AG04449 (cell line): ENCODE results near the gene TMC6.
"Not testable (repeated sequence)": the region's sequence is repeated elsewhere in the genome, so short reads cannot be mapped to it uniquely, and the experiment has no call there.

ENCODE experiments used
- CTCF ChIA-PET: fragments of 350-600 bp; formaldehyde crosslinking; extraction: SDS; loops from one replicate; lab custom pipeline; 2021; ENCODE audit warnings: antibody characterized with exemption; lab: Yijun Ruan, JAX
- POLR2A ChIA-PET: fragments of 400-600, 350-600 bp; formaldehyde crosslinking; extraction: SDS; loops from one replicate; lab custom pipeline; 2020; ENCODE audit warnings: antibody characterized with exemption, inconsistent platforms; lab: Yijun Ruan, JAX
- DNase-seq: peaks from one replicate; pipeline ENCODE4 v3.0.0-alpha.2; 2010; ENCODE audit warnings: low read depth, low spot score
- H3K4me3 ChIP-seq: 2 replicates; pipeline ENCODE4 v1.5.1; 2011; ENCODE audit warnings: low read depth, mild to moderate bottlenecking, control low read depth, low read length
- TF ChIP-seq, protein P1 (sequence below): IDR thresholded peaks from one replicate; pipeline ENCODE4 v1.5.1; 2011; ENCODE audit warnings: mild to moderate bottlenecking, moderate library complexity, low read length, control low read depth, inconsistent platforms; ENCODE audit not compliant: insufficient read depth; ENCODE audit errors: missing control alignments

TMC6 gene

DNA sequence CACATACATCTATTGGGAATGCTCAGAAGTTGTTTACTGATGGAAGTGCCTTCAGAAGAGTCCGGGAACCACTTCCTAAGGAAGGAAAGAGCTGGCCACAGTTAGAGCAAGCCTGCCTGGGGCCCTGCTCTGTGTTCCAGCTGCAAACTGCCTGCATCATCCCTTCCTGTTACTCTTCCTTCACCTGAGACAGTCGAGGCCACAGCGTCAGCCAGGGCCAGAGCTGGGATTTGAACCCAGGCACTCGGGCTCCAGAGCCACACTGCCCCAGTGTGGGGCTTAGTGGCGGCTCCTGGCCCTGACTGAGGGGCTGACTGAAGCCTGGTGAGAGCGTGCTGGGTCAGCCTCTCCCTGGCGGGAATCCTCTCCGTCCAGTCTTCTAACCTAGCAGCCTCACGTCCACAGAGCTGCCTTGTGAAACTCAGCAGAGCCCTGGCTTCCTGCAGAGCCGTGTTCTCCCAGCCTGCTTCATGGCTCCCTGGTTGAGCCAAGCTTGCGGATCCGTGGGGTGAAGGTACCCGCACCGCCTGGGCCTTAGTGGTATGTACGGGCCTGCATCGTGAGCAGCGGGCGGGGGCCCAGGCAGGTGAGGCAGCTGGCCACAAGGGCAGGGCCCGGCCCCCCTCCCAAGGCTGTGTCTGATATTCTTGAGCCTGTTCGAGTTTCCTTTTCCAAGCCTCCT lies 13.0 kb upstream of the TMC6 start:
- no peak for DNase-seq
- H3K4me3 ChIP-seq = no peak overlapping the region
- TF ChIP-seq, protein P1, sequence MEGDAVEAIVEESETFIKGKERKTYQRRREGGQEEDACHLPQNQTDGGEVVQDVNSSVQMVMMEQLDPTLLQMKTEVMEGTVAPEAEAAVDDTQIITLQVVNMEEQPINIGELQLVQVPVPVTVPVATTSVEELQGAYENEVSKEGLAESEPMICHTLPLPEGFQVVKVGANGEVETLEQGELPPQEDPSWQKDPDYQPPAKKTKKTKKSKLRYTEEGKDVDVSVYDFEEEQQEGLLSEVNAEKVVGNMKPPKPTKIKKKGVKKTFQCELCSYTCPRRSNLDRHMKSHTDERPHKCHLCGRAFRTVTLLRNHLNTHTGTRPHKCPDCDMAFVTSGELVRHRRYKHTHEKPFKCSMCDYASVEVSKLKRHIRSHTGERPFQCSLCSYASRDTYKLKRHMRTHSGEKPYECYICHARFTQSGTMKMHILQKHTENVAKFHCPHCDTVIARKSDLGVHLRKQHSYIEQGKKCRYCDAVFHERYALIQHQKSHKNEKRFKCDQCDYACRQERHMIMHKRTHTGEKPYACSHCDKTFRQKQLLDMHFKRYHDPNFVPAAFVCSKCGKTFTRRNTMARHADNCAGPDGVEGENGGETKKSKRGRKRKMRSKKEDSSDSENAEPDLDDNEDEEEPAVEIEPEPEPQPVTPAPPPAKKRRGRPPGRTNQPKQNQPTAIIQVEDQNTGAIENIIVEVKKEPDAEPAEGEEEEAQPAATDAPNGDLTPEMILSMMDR = no peak
- ChIA-PET POLR2A (no interaction called here), CTCF (interaction anchor here (0.9 to 1.3 kb wide), 4 partner anchors 28 to 122 kb away, joined by 3 to 4 read pairs (median 3); no protein-coding TSS in a partner anchor)

- no peak overlapping the region for H3K4me3 ChIP-seq
- POLR2A ChIA-PET = no interaction called here
- TF ChIP-seq, protein P1 = no peak
- CTCF ChIA-PET = interaction anchor here (0.8 to 1.1 kb wide), 2 partner anchors 27 to 28 kb away, joined by 3 read pairs; no protein-coding TSS in a partner anchor
- no peak for DNase-seq
These were observed 11.9 kb upstream of the TMC6 start for GRCh38 chr17:78140169-78141051.

- H3K4me3 ChIP-seq, DNase-seq, POLR2A ChIA-PET: not testable (repeated sequence)
- CTCF ChIA-PET = interaction anchor here (0.8 to 1.1 kb wide), 2 partner anchors 26 to 28 kb away, joined by 3 read pairs; no protein-coding TSS in a partner anchor
These were observed 11.3 kb upstream of the TMC6 start for GRCh38 chr17:78139861-78140168.

DNA sequence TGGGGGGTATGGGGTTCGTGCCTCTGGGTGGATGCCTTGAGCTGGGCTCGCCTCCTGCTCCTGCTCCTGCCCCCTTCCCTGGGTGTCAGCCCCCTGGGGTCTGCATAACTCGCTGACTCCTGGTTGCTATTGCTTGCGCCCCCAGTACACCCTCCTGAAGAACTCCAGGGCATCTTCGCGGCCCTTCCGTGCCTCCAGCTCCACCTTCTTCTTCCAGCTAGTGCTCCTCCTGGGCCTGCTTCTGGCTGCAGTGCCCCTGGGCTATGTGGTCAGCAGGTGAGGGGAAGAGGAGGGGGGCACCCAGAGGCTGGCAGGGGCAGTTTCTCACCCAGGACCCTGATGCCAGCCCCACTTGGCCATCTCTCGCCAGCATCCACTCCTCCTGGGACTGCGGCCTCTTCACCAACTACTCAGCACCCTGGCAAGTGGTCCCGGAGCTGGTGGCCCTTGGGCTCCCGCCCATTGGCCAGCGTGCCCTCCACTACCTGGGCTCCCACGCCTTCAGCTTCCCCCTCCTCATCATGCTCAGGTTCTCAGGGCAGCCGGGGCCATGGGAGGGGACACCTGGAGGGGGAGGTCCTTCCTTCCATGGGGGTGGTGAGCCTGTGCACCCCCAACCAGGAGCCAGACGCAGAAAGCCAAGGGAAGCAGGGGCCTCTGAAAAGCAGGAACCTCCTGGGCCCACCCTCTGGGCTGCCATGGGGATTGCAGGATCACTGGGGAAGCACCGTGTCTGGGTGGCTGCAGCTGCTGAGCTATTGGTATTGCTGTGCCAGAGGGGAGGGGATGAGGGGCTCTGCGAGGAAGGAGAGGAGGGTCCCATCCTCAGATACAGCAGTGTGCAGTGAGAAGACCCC lies 9.9 kb upstream of the TMC6 start:
- ChIA-PET CTCF (interaction anchor here (1.2 to 1.9 kb wide), 2 partner anchors 24 to 120 kb away, joined by 4 to 5 read pairs; no protein-coding TSS in a partner anchor), POLR2A (no interaction called here)
- H3K4me3 ChIP-seq = no peak overlapping the region
- TF ChIP-seq, protein P1 = no peak
- no peak for DNase-seq

DNA sequence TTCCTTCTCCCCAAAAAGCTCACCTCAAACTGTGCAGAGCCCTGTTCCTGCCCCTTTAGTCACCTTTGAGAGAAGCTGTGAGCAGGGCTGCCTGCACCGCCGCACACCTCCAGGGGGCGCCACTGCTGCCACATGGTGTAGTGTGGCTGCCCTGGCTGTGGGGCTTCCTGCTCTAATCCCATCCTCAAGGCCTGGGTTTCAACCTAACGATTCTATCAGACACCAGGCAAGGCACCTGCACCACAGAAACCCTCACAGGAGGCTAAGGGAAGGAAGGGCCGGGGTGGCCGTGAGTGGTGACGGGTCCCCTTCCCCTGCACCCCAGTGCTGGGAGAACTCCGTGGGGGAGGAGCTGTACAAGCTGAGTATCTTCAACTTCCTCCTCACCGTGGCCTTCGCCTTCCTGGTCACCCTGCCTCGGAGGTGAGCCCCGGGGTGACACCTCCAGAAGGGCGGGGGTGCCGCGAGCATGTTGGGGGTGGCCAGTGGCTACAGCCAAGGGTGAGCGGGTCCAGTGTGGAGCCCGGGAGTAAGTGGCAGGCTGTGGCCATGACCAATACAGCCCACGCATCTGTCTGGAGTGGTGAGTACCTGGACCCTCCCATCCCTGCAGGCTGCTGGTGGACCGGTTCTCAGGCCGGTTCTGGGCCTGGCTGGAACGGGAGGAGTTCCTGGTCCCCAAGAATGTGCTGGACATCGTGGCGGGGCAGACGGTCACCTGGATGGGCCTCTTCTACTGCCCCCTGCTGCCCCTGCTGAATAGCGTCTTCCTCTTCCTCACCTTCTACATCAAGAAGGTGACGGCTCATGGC lies 9.0 kb upstream of the TMC6 start:
- POLR2A ChIA-PET = no interaction called here
- TF ChIP-seq, protein P1 = peak; percentile 13
- CTCF ChIA-PET = interaction anchor here (1.1 to 4.0 kb wide), 4 partner anchors 10 to 120 kb away, joined by 3 to 28 read pairs (median 4); partner anchors contain the start of gene TK1
- no peak overlapping the region for H3K4me3 ChIP-seq
- DNase-seq = no peak
